PC-3 (cell line): ENCODE measurements around the gene TRA2B. TPM values are rescaled to one million over a fixed set of nuclear protein-coding genes. Genes with fewer than 3 reads are reported as not detected.

Experiments
- ATAC-seq: fragments of 200-7000 bp; cut with Tn5 transposase; 2 replicates; pipeline ENCODE4 v1.9.1; 2020; ENCODE audit warnings: mild to moderate bottlenecking, moderate library complexity
- BruUV-seq: library from RNA; stranded (reverse); fragments of 400-500 nt; replicated peaks from 2 replicates; lab custom pipeline; 2021; lab: Mats Ljungman, UMichigan
- CTCF ChIA-PET: fragments of 300-600 bp; sonication (Branson Sonifier 250); formaldehyde crosslinking; loops from one replicate; lab custom pipeline; 2022; ENCODE audit warnings: antibody characterized with exemption; lab: Charles Lee
- POLR2A ChIA-PET: fragments of 300-600 bp; sonication (Branson Sonifier 250); formaldehyde crosslinking; loops from one replicate; lab custom pipeline; 2022; ENCODE audit warnings: antibody characterized with exemption; ENCODE audit not compliant: unreplicated experiment; lab: Charles Lee
- DNase-seq: peaks from one replicate; pipeline ENCODE4 v3.0.0-alpha.2; 2015
- H2AFZ ChIP-seq: fragments of 300-600 bp; sonication (generic); 2 replicates; pipeline ENCODE4 v1.6.0; 2016; ENCODE audit warnings: antibody characterized with exemption, low read length
- H3F3A ChIP-seq: fragments of 300-600 bp; sonication (generic); one replicate; pipeline ENCODE4 v1.6.0; 2017; ENCODE audit warnings: antibody characterized with exemption, low read length, control low read depth, mild to moderate bottlenecking; ENCODE audit not compliant: unreplicated experiment
- H3K27ac ChIP-seq: fragments of 300-600 bp; sonication (generic); 2 replicates; pipeline ENCODE4 v1.5.1; 2016; ENCODE audit warnings: mild to moderate bottlenecking, low read length
- H3K27me3 ChIP-seq: fragments of 300-600 bp; sonication (generic); 2 replicates; pipeline ENCODE4 v1.6.1; 2016; ENCODE audit warnings: low read length, mixed read lengths
- H3K36me3 ChIP-seq: fragments of 300-600 bp; sonication (generic); 2 replicates; pipeline ENCODE4 v1.6.1; 2016; ENCODE audit warnings: low read depth, mixed run types, low read length, mixed read lengths
- H3K4me1 ChIP-seq: fragments of 300-600 bp; sonication (generic); 2 replicates; pipeline ENCODE4 v1.5.1; 2016; ENCODE audit warnings: low read length; ENCODE audit not compliant: insufficient read depth
- H3K4me2 ChIP-seq: fragments of 300-600 bp; sonication (generic); 2 replicates; pipeline ENCODE4 v1.6.0; 2016; ENCODE audit warnings: low read length
- H3K4me3 ChIP-seq: fragments of 300-600 bp; sonication (generic); 2 replicates; pipeline ENCODE4 v1.5.1; 2016; ENCODE audit warnings: mild to moderate bottlenecking, low read length, mixed read lengths
- H3K79me2 ChIP-seq: fragments of 300-600 bp; sonication (generic); 2 replicates; pipeline ENCODE4 v1.6.1; 2017; ENCODE audit warnings: low read length, mixed read lengths
- H3K9ac ChIP-seq: fragments of 300-600 bp; sonication (generic); 2 replicates; pipeline ENCODE4 v1.6.0; 2016; ENCODE audit warnings: mild to moderate bottlenecking, low read length
- H3K9me2 ChIP-seq: fragments of 300-600 bp; sonication (generic); replicated peaks from 2 replicates; pipeline ENCODE4 v1.6.1; 2016; ENCODE audit warnings: mixed run types, low read length, mixed read lengths
- H3K9me3 ChIP-seq: fragments of 300-600 bp; sonication (generic); 2 replicates; pipeline ENCODE4 v1.6.1; 2016; ENCODE audit warnings: low read length, mixed read lengths
- H4K20me1 ChIP-seq: fragments of 300-600 bp; sonication (generic); 2 replicates; pipeline ENCODE4 v1.6.1; 2016; ENCODE audit warnings: low read length, mixed read lengths
- EZH2 ChIP-seq: fragments of 300-600 bp; sonication (generic); IDR thresholded peaks from one replicate; pipeline ENCODE4 v1.6.1; 2017; ENCODE audit warnings: antibody characterized with exemption, mild to moderate bottlenecking, low read length; ENCODE audit not compliant: unreplicated experiment
- EZH2phosphoT487 ChIP-seq: fragments of 300-600 bp; sonication (generic); IDR thresholded peaks from 2 replicates; pipeline ENCODE4 v1.6.1; 2018; ENCODE audit warnings: mild to moderate bottlenecking, antibody characterized with exemption, low read length, borderline replicate concordance
- intact Hi-C: fragments of 100-400 bp; cut with micrococcal nuclease; formaldehyde crosslinking; loops from 2 replicates; pipeline ENCODE4 v1.9.0; 2023
- total RNA-seq: library from RNA; depleted of rRNA; stranded (reverse); fragments of >200 nt; gene quantifications from 2 replicates; pipeline ENCODE4 v1.2.3, GENCODE V29; 2014
- TF ChIP-seq, protein P1 (sequence below): fragments of 300-600 bp; sonication (generic); conservative IDR thresholded peaks from 2 replicates; pipeline ENCODE4 v1.5.1; 2017; ENCODE audit warnings: antibody characterized with exemption, low read depth, mild to moderate bottlenecking, low read length

TRA2B gene
- total RNA-seq, 1 experiment from 2014 or later, result 287 TPM

- Histone ChIP-seq H3K27ac (no peak overlapping the region), H3K9me3 (no peaks in the 10 kb centered on the region), H4K20me1 (no peaks in the 10 kb centered on the region), H3K9me2 (no peaks in the 10 kb centered on the region), H3K27me3 (no peaks in the 10 kb centered on the region), H3K4me1 (peaks cover 36% of the 10 kb centered on the region), H3F3A (peaks cover 7% of the 10 kb centered on the region), H3K4me2 (peak overlapping the region; percentile 52), H3K4me3 (no peak overlapping the region), H3K9ac (no peak overlapping the region), H2AFZ (peak overlapping the region; percentile 53), H3K79me2 (peaks cover 6% of the 10 kb centered on the region), H3K36me3 (no peaks in the 10 kb centered on the region)
- ATAC-seq (peak; percentile 71), DNase-seq (peak; percentile 87)
- CTCF ChIA-PET, result interaction anchor here (0.5 to 1.7 kb wide), 18 partner anchors 9 to 345 kb away, joined by 3 to 13 read pairs (median 4); no protein-coding TSS in a partner anchor
- intact Hi-C loops, result loop anchor here (1.0 kb wide), 1 partner anchor 34 kb away; no protein-coding TSS in a partner anchor
- no peak for TF ChIP-seq EZH2
- TF ChIP-seq, protein P1, sequence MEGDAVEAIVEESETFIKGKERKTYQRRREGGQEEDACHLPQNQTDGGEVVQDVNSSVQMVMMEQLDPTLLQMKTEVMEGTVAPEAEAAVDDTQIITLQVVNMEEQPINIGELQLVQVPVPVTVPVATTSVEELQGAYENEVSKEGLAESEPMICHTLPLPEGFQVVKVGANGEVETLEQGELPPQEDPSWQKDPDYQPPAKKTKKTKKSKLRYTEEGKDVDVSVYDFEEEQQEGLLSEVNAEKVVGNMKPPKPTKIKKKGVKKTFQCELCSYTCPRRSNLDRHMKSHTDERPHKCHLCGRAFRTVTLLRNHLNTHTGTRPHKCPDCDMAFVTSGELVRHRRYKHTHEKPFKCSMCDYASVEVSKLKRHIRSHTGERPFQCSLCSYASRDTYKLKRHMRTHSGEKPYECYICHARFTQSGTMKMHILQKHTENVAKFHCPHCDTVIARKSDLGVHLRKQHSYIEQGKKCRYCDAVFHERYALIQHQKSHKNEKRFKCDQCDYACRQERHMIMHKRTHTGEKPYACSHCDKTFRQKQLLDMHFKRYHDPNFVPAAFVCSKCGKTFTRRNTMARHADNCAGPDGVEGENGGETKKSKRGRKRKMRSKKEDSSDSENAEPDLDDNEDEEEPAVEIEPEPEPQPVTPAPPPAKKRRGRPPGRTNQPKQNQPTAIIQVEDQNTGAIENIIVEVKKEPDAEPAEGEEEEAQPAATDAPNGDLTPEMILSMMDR, result peak; percentile 99
- BruUV-seq, result no TSS peak
- POLR2A ChIA-PET, result interaction anchor here (0.5 to 0.6 kb wide), 4 partner anchors 121 to 843 kb away, joined by 3 to 5 read pairs (median 3); no protein-coding TSS in a partner anchor
Observed at GRCh38 chr3:185942907-185943759, 5.3 kb upstream of the TRA2B start.

GRCh38 chr3:185942396-185942795 lies 4.6 kb upstream of the TRA2B start:
- no peak overlapping the region for H2AFZ ChIP-seq
- peaks cover 11% of the 10 kb centered on the region for H3K79me2 ChIP-seq
- no peaks in the 10 kb centered on the region for H4K20me1 ChIP-seq
- BruUV-seq, result no TSS peak
- CTCF ChIA-PET, result no interaction called here
- peaks cover 7% of the 10 kb centered on the region for H3F3A ChIP-seq
- no peak for TF ChIP-seq EZH2
- no peak for TF ChIP-seq EZH2phosphoT487
- TF ChIP-seq, protein P1, result no peak
- DNase-seq, result no peak
- H3K9me3 ChIP-seq, result no peaks in the 10 kb centered on the region
- ATAC-seq, result no peak
- intact Hi-C loops, result no loop called here
- no peaks in the 10 kb centered on the region for H3K27me3 ChIP-seq
- no peaks in the 10 kb centered on the region for H3K9me2 ChIP-seq
- peaks cover 37% of the 10 kb centered on the region for H3K4me1 ChIP-seq
- no peak overlapping the region for H3K27ac ChIP-seq
- no peaks in the 10 kb centered on the region for H3K36me3 ChIP-seq
- POLR2A ChIA-PET, result no interaction called here
- H3K4me2 ChIP-seq, result no peak overlapping the region
- H3K4me3 ChIP-seq, result no peak overlapping the region
- no peak overlapping the region for H3K9ac ChIP-seq
